LNCAP (cell line): ENCODE results near the gene GGCT.

ENCODE experiments used
- CTCF ChIP-seq: fragments of 450-650 bp; IDR thresholded peaks from 2 replicates; pipeline ENCODE4 v1.5.1; 2017; ENCODE audit warnings: mild to moderate bottlenecking

The GGCT gene

GRCh38 chr7:30478349-30479201, 26.1 kb downstream of the GGCT start, which contains the start of gene NOD1:
TSS of gene NOD1 (minus strand) at chr7:30478784. CDS start at chr7:30456921, 21,863 bp downstream.
- TF ChIP-seq CTCF = no peak

GRCh38 chr7:30476459-30477145, 28.0 kb downstream of the GGCT start:
- TF ChIP-seq CTCF = peak; percentile 16; the same call in 1 of the 2 replicates

- TF ChIP-seq CTCF = no peak
Measured at GRCh38 chr7:30475580-30475979, 29.0 kb downstream of the GGCT start.

- TF ChIP-seq CTCF = no peak
Measured at GRCh38 chr7:30474893-30475292, 29.7 kb downstream of the GGCT start.

GRCh38 chr7:30474485-30474884, 30.1 kb downstream of the GGCT start:
- TF ChIP-seq CTCF = no peak

- TF ChIP-seq CTCF = no peak
Measured at GRCh38 chr7:30473903-30474302, 30.7 kb downstream of the GGCT start.

- no peak for TF ChIP-seq CTCF
Measured at GRCh38 chr7:30472784-30473775, 31.5 kb downstream of the GGCT start.
